Activated T-cell treated with anti-CD3 and anti-CD28 coated beads, Interleukin-2, amount 50 U/mL, for 24 hours (primary cell): Measurements from ENCODE around the gene PNRC2.

Source experiments
- DNase-seq: peaks from one replicate; pipeline ENCODE4 v3.0.0-alpha.2; 2020
- H3K27ac Mint-ChIP-seq: 2 replicates; pipeline ENCODE4 v1.8.0; 2020; ENCODE audit warnings: mild to moderate bottlenecking, mixed read lengths
- H3K27me3 Mint-ChIP-seq: 2 replicates; pipeline ENCODE4 v1.8.0; 2020; ENCODE audit warnings: mixed read lengths
- H3K36me3 Mint-ChIP-seq: 2 replicates; pipeline ENCODE4 v1.8.0; 2020; ENCODE audit warnings: low read depth, mixed read lengths
- H3K4me1 Mint-ChIP-seq: 2 replicates; pipeline ENCODE4 v1.8.0; 2020; ENCODE audit warnings: low read depth, mixed read lengths
- H3K4me3 Mint-ChIP-seq: 2 replicates; pipeline ENCODE4 v1.8.0; 2020; ENCODE audit warnings: mild to moderate bottlenecking, moderate library complexity, mixed read lengths
- H3K9me3 Mint-ChIP-seq: 2 replicates; pipeline ENCODE4 v1.8.0; 2020; ENCODE audit warnings: mixed read lengths

The PNRC2 gene, protein sequence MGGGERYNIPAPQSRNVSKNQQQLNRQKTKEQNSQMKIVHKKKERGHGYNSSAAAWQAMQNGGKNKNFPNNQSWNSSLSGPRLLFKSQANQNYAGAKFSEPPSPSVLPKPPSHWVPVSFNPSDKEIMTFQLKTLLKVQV

GRCh38 chr1:23959461-23960290 is at the start of gene PNRC2:
Gene PNRC2 (plus strand): TSS chr1:23959828. CDS start chr1:23961458, 1,630 bp downstream.
- peak within 1 kb of the TSS; percentile 100 for H3K27ac Mint-ChIP-seq

GRCh38 chr1:23910144-23910543 is 49.5 kb upstream of the PNRC2 start:
- peaks cover 57% of the 10 kb centered on the region for H3K4me1 Mint-ChIP-seq
- H3K36me3 Mint-ChIP-seq: no peaks in the 10 kb centered on the region
- no peak overlapping the region for H3K4me3 Mint-ChIP-seq
- peaks cover 23% of the 10 kb centered on the region for H3K27me3 Mint-ChIP-seq
- DNase-seq: no peak
- no peak overlapping the region for H3K27ac Mint-ChIP-seq
- H3K9me3 Mint-ChIP-seq: no peaks in the 10 kb centered on the region

More at GRCh38 chr1:23959461-23960290, at the start of gene PNRC2:
- Mint-ChIP-seq H3K27me3 (no peaks in the 10 kb centered on the region), H3K4me3 (peak within 1 kb of the TSS; percentile 99), H3K36me3 (peaks cover 49% of the 10 kb centered on the region), H3K9me3 (no peaks in the 10 kb centered on the region), H3K4me1 (peaks cover 73% of the 10 kb centered on the region)
- peak; percentile 96 for DNase-seq

DNA sequence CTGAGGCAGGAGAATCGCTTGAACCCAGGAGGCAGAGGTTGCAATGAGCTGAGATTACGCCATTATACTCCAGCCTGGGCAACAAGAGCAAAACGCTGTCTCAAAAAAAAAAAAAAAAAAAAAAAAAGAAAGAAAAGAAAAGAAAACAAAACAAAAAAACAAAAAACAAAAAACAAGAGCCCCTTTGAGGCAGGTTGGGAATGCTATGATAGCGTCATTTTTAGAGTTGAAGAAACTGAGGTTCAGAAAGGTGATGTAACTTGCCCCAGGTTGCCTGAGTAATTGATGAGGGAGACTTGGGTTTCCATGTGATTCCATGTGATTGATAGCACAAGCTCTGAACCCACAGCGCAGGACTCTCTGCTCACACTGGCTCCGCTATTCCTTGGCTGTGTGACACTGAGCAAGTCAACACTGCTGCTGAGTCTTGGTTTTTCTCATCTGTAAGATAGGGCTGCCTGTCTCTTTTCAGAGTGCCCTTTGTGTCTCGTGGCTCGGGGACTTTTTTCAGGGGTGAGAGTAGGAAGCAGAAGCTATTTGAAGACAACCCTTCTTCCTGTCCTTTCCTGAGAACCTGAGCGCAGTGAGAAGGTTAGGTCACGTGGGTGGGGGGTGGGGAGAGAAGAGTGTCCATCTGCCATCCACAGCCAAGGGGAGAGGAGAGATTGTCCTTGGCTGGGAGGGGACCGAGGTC is 48.9 kb upstream of the PNRC2 start:
- H3K4me1 Mint-ChIP-seq: peaks cover 55% of the 10 kb centered on the region
- H3K27ac Mint-ChIP-seq: peak overlapping the region; percentile 34
- peaks cover 19% of the 10 kb centered on the region for H3K27me3 Mint-ChIP-seq
- no peak overlapping the region for H3K4me3 Mint-ChIP-seq
- H3K36me3 Mint-ChIP-seq: no peaks in the 10 kb centered on the region
- H3K9me3 Mint-ChIP-seq: no peaks in the 10 kb centered on the region
- DNase-seq: no peak

GRCh38 chr1:23911921-23912320 is 47.7 kb upstream of the PNRC2 start:
- H3K4me3 Mint-ChIP-seq: no peak overlapping the region
- no peak for DNase-seq
- H3K36me3 Mint-ChIP-seq: no peaks in the 10 kb centered on the region
- peaks cover 12% of the 10 kb centered on the region for H3K27me3 Mint-ChIP-seq
- no peaks in the 10 kb centered on the region for H3K9me3 Mint-ChIP-seq
- H3K4me1 Mint-ChIP-seq: peaks cover 52% of the 10 kb centered on the region
- H3K27ac Mint-ChIP-seq: no peak overlapping the region

GRCh38 chr1:23913212-23913880 is 46.3 kb upstream of the PNRC2 start, which contains the start of gene CNR2:
Gene CNR2 (minus strand): TSS chr1:23913362. CDS start chr1:23875617, 37,745 bp downstream.
- H3K4me1 Mint-ChIP-seq: peaks cover 50% of the 10 kb centered on the region
- no peaks in the 10 kb centered on the region for H3K9me3 Mint-ChIP-seq
- no peaks in the 10 kb centered on the region for H3K36me3 Mint-ChIP-seq
- no peak within 1 kb of the TSS for H3K4me3 Mint-ChIP-seq
- peaks cover 11% of the 10 kb centered on the region for H3K27me3 Mint-ChIP-seq
- no peak for DNase-seq
- H3K27ac Mint-ChIP-seq: no peak within 1 kb of the TSS

- H3K4me3 Mint-ChIP-seq: no peak overlapping the region
Measured at GRCh38 chr1:23914921-23915320, 44.7 kb upstream of the PNRC2 start.

GRCh38 chr1:23915466-23915865 is 44.2 kb upstream of the PNRC2 start:
- H3K9me3 Mint-ChIP-seq: no peaks in the 10 kb centered on the region
- H3K36me3 Mint-ChIP-seq: no peaks in the 10 kb centered on the region
- no peak for DNase-seq
- no peak overlapping the region for H3K27ac Mint-ChIP-seq
- H3K4me3 Mint-ChIP-seq: no peak overlapping the region
- peaks cover 32% of the 10 kb centered on the region for H3K4me1 Mint-ChIP-seq
- no peaks in the 10 kb centered on the region for H3K27me3 Mint-ChIP-seq

More at GRCh38 chr1:23914921-23915320, 44.7 kb upstream of the PNRC2 start:
- no peaks in the 10 kb centered on the region for H3K36me3 Mint-ChIP-seq
- H3K27me3 Mint-ChIP-seq: no peaks in the 10 kb centered on the region
- DNase-seq: no peak
- H3K4me1 Mint-ChIP-seq: peaks cover 35% of the 10 kb centered on the region
- no peak overlapping the region for H3K27ac Mint-ChIP-seq
- H3K9me3 Mint-ChIP-seq: no peaks in the 10 kb centered on the region

GRCh38 chr1:23916209-23917131 is 43.2 kb upstream of the PNRC2 start:
- peak; percentile 57 for DNase-seq
- H3K4me3 Mint-ChIP-seq: no peak overlapping the region
- no peaks in the 10 kb centered on the region for H3K27me3 Mint-ChIP-seq
- no peaks in the 10 kb centered on the region for H3K9me3 Mint-ChIP-seq
- no peaks in the 10 kb centered on the region for H3K36me3 Mint-ChIP-seq
- peaks cover 23% of the 10 kb centered on the region for H3K4me1 Mint-ChIP-seq
- H3K27ac Mint-ChIP-seq: no peak overlapping the region

DNA sequence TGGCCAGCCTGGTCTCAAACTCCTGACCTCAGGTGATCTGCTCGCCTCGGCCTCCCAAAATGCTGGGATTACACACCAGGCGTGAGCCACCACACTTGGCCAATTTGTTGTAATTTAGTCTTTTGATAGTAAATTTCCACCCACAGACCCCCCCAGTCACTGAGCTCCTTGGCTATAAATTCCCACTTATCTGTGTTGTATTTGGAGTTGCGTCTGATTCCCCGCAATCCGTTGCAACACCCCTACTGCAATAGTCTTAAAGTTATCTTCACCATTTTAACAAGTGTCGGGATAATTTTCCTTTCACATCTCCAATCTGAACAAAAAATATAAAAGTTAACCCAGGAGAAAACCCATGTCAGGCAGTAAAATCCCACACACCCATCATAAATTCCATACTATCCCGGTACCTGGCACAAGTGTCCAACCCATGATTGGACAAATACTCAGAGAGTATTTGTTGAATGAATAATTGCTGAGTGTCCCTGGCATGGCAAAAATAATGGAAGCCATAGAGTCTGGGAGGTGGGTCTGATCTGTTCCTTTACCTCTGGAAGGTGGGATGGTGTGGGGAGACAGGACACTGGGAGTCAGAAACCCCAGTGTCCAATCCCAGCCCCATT is 37.2 kb upstream of the PNRC2 start:
- Mint-ChIP-seq H3K36me3 (no peaks in the 10 kb centered on the region), H3K27me3 (no peaks in the 10 kb centered on the region), H3K27ac (no peak overlapping the region), H3K4me1 (no peaks in the 10 kb centered on the region), H3K9me3 (no peaks in the 10 kb centered on the region), H3K4me3 (no peak overlapping the region)
- DNase-seq: no peak

DNA sequence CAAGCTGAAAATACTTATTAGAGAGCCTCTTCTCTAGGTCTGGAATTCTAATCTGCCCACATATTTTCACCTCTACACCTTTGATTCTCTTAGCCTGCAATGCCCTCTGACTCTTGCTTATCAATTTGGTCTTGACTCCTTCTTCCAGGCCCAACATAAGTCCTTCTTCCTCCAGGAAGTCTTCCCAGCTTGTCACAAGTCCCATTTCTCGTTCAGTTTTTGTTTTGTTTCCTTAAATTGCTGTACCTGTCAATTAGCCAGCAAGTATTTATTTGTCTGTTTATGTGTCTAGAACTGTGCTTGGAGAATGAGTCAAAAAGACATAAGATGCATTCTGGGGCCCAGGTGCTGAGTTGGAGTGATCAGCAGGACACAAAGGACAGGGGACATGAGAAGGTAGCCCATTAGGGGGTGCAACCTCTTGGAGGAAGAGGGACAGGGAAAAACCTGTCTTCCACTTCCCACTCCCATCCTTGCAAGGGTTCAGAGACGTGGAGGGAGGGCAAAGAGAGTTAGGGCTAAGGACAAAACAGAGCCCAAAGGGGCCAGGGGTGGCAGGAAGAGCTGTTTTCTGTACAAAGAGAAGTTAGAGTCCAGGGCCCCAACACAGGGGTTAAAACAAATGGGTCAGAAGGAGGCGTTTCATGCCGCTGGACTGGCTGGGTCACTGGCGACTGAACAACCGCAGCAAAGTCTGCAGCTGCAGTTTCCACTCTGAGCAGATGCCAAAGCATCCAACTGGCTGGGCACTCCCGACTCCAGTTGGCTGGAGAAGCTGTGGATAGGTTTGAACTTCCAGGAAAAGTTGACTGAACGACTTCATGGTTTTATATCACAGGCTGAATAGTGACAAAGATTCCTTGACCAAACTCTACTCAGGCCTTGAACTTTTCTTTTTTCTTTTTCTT is 35.8 kb upstream of the PNRC2 start:
- Mint-ChIP-seq H3K27ac (no peak overlapping the region), H3K9me3 (no peaks in the 10 kb centered on the region), H3K4me3 (no peak overlapping the region), H3K27me3 (no peaks in the 10 kb centered on the region), H3K4me1 (no peaks in the 10 kb centered on the region), H3K36me3 (no peaks in the 10 kb centered on the region)
- no peak for DNase-seq

DNA sequence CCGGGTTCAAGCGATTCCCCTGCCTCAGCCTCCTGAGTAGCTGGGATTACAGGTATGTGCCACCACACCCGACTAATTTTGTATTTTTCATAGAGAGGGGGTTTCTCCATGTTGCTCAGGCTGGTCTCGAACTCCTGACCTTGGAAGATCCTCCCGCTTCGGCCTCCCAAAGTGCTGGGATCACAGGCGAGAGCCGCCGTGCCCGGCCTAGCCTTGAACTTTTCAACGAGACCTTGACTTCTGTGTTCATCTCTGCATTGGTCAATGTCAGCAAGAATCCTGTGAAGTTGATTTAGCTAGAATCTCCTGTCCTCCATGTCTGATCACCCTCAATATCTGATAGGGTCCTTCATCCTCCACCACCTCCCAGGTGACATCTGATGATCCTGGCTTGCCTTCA is 35.0 kb upstream of the PNRC2 start:
- no peak overlapping the region for H3K4me3 Mint-ChIP-seq
- no peaks in the 10 kb centered on the region for H3K4me1 Mint-ChIP-seq
- no peak overlapping the region for H3K27ac Mint-ChIP-seq
- no peaks in the 10 kb centered on the region for H3K36me3 Mint-ChIP-seq
- no peaks in the 10 kb centered on the region for H3K9me3 Mint-ChIP-seq
- H3K27me3 Mint-ChIP-seq: no peaks in the 10 kb centered on the region
- no peak for DNase-seq

GRCh38 chr1:23925279-23925678 is 34.3 kb upstream of the PNRC2 start:
- no peaks in the 10 kb centered on the region for H3K36me3 Mint-ChIP-seq
- H3K4me3 Mint-ChIP-seq: no peak overlapping the region
- H3K4me1 Mint-ChIP-seq: no peaks in the 10 kb centered on the region
- H3K27ac Mint-ChIP-seq: no peak overlapping the region
- H3K27me3 Mint-ChIP-seq: no peaks in the 10 kb centered on the region
- no peaks in the 10 kb centered on the region for H3K9me3 Mint-ChIP-seq
- DNase-seq: no peak
